A549 treated with CpdA at 1 μM for 4 hours (cell line): ENCODE results near the gene DNAJB14. TPM values are rescaled to one million over a fixed set of nuclear protein-coding genes. Genes with fewer than 3 reads are reported as not detected.

ENCODE experiments used
- total RNA-seq: library from RNA; stranded (reverse); fragments of 200-300 nt; extraction: Qiagen RNA extraction; gene quantifications from 5 replicates; pipeline ENCODE4 v1.2.3, GENCODE V29; 2022; ENCODE audit warnings: low read depth

Gene DNAJB14
- 9.0 to 31.3 TPM (median 17.0 TPM) in 5 replicates for total RNA-seq

GRCh38 chr4:99946356-99947189 lies at the start of gene DNAJB14:
Gene DNAJB14, minus strand, starts transcription at chr4:99946618. Its CDS starts 47 bp downstream, at chr4:99946571.

GRCh38 chr4:99949999-99950912 lies 3.8 kb upstream of the DNAJB14 start, which contains the start of gene H2AZ1:
Gene H2AZ1, minus strand, starts transcription at chr4:99950275. Its CDS starts 105 bp downstream, at chr4:99950170.

GRCh38 chr4:99894161-99894997 lies 52.0 kb downstream of the DNAJB14 start, which contains the start of gene LAMTOR3:
Gene LAMTOR3, minus strand, starts transcription at chr4:99894427. Its CDS starts 464 bp downstream, at chr4:99893963.

Other genes with a start within 250 kb of the DNAJB14 start
- gene DAPP1, start 129.8 kb downstream of the DNAJB14 start, total RNA-seq: not detected in 5 replicates
- gene LAMTOR3, start 52.2 kb downstream of the DNAJB14 start, total RNA-seq: 25.7 to 35.3 TPM (median 27.0 TPM) in 5 replicates
- 551 to 698 TPM (median 653 TPM) in 5 replicates for gene H2AZ1, start 3.7 kb upstream of the DNAJB14 start, total RNA-seq
- gene DDIT4L, start 243.8 kb upstream of the DNAJB14 start, total RNA-seq: 0.45 to 0.69 TPM (median 0.55 TPM) in 5 replicates